GM19438 (cell line): ENCODE data around the gene KNSTRN.

Experiments
- ATAC-seq: cut with Tn5 transposase; IDR thresholded peaks from one replicate; pipeline ENCODE4 v1.9.1; 2021; ENCODE audit warnings: low read depth; ENCODE audit not compliant: unreplicated experiment

KNSTRN gene

DNA sequence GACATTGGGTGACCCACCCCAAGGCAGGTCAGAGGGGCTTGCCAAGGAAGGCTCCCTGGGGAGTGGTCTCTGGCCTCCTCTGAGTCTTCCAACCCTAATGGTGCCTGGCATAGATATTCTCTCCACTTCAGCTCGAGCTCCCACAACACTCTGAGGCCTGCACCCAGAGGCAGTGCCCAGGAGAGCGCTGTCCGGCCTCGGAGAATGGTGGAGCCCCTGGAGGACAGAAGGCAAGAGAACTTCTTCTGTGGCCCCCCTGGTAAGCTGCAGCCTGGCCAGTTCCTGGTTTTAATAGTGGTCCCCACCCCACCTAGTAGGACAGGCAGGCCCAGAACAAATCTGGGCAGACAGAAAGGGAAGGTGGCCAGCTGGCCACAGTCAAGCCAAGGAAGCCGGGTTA lies 17.5 kb upstream of the KNSTRN start:
- ATAC-seq, result no peak

DNA sequence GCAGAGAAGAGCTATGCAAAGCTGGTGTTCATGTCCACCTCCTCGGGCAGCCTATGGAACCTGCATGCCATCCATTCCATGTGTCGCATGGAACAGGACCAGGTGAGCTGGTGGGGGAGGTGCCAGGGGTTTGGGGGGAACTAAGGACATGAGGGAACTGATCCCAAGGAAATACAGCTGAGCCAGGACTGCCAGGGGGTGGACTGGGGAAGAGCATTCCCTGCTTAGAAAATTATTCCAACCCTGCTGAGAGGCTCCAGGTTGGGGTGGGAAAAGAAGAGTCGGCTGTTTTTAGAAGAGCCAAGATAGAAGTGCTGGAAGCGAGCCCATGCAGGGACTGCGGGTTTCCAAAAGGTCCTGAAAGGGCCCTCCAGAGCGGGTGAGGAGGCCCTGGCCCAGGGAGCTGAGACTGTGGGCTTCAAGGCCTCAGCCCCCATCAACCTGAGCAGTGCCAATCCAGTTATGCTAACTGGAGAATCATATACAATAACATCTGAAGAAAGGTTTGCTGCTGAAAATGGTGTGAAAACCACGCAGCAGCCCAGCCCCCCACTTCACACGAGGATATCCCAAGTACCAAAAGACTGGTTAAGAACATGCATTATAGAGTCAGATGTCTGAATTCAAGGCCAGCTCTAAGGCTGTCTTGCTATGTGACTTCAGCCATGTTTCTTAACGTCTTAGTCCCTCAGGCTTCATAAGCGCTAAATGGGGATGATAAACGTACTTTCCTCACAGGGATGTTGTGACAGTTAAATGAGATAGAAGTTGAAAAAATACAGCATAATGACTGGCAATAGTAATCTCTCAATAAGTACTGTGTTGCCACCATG lies 16.7 kb upstream of the KNSTRN start:
- no peak for ATAC-seq

DNA sequence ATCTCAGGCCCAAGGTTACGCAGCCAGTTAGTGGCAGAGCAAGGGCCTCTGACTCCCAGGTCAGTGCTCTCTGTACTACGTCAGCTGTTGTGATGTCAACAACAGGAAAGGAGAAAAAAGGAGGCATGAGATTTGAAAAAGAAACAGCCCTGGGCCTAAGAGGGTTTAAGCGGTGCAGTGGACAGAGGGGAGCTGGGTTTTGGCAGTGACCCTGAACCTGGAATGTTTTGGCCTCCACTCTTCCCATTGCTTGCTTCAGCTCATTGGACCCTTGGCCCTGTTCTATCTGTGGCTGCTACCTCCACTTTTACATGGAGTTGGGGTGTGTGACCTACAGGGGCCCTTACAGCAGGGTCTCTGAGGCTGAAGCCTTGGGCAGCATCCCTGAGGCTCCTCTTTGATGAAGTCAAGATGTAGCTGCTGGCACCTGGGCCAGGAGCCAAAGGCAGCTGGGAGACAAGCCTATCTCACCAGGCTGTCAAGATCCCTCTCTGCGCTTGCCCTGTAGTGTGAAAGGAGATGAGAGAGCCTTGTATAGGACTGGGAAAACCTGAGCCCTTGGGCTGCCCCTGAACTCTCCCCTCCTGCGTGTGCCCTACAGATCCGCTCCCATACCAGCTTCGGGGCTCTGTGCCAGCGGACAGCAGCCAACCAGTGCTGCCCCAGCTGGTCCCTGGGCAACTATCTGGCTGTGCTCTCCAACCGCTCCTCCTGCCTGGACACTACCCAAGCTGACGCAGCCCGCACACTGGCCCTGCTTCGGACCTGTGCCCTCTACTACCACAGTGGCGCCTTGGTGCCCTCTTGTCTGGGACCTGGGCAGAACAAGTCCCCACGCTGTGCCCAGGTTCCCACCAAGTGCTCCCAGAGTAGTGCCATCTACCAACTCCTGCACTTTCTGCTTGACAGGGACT lies 15.8 kb upstream of the KNSTRN start:
- no peak for ATAC-seq

DNA sequence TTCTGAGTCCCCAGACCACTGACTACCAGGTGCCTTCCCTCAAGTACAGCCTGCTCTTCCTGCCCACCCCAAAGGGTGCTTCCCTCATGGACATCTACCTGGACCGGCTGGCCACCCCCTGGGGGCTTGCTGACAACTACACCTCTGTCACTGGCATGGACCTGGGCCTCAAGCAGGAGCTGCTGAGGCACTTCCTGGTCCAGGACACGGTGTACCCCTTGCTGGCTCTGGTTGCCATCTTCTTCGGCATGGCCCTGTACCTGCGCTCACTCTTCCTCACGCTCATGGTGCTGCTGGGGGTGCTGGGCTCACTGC lies 15.2 kb upstream of the KNSTRN start:
- ATAC-seq, result no peak

DNA sequence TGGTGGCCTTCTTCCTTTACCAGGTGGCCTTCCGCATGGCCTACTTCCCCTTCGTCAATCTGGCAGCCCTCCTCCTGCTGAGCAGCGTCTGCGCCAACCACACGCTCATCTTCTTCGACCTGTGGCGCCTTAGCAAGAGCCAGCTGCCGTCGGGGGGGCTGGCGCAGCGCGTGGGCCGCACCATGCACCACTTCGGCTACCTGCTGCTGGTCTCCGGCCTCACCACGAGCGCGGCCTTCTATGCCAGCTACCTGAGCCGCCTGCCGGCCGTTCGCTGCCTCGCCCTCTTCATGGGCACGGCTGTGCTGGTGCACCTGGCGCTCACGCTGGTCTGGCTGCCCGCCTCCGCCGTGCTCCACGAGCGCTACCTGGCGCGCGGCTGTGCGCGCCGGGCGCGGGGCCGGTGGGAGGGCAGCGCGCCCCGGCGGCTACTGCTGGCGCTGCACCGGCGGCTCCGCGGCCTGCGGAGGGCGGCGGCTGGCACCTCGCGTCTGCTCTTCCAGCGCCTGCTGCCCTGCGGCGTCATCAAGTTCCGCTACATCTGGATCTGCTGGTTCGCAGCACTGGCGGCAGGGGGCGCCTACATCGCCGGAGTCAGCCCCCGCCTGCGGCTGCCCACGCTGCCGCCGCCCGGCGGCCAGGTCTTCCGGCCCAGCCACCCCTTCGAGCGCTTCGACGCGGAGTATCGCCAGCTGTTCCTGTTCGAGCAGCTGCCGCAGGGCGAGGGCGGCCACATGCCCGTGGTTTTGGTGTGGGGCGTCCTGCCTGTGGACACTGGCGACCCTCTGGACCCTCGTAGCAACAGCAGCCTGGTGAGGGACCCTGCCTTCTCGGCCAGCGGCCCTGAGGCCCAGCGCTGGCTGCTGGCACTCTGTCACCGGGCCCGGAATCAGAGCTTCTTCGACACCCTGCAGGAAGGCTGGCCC lies 14.6 kb upstream of the KNSTRN start:
- peak; percentile 82 for ATAC-seq

DNA sequence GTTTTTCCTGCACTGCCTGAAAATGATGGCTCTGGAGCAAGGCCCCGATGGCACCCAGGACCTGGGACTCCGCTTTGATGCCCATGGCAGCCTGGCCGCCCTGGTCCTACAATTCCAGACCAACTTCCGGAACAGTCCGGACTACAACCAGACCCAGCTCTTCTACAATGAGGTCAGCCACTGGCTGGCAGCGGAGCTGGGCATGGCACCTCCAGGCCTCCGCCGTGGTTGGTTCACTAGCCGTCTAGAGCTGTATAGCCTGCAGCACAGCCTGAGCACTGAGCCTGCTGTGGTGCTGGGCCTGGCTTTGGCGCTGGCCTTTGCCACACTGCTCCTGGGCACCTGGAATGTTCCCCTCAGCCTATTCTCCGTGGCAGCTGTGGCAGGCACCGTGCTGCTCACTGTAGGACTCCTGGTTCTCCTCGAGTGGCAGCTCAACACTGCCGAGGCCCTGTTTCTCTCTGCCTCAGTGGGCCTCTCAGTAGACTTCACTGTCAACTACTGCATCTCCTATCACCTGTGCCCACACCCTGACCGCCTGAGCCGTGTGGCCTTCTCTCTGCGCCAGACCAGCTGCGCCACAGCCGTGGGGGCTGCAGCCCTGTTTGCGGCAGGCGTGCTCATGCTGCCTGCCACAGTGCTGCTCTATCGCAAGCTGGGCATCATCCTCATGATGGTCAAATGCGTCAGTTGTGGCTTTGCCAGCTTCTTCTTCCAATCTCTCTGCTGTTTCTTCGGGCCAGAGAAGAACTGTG lies 13.6 kb upstream of the KNSTRN start:
- no peak for ATAC-seq

DNA sequence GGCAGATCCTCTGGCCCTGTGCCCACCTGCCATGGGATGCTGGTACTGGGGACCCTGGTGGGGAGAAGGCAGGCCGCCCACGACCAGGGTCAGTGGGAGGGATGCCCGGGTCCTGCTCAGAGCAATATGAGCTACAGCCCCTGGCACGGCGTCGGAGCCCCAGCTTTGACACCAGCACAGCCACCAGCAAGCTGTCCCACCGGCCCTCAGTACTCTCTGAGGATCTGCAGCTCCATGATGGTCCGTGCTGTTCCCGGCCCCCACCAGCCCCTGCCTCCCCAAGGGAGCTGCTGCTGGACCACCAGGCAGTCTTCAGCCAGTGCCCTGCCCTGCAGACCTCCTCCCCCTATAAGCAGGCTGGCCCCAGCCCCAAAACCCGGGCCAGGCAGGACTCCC lies 13.0 kb upstream of the KNSTRN start:
- no peak for ATAC-seq

DNA sequence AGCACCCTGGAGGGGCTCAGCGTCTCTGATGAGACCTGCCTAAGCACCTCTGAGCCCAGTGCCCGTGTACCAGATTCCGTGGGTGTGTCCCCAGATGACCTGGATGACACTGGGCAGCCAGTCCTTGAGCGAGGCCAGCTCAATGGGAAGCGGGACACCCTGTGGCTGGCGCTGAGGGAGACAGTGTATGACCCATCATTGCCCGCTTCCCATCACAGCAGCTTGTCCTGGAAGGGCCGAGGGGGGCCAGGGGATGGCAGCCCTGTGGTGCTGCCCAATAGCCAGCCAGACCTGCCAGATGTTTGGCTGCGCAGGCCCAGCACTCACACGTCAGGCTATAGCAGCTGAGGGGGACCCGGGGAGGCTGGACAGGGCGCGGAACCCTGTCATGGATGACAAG lies 12.6 kb upstream of the KNSTRN start:
- ATAC-seq, result no peak

DNA sequence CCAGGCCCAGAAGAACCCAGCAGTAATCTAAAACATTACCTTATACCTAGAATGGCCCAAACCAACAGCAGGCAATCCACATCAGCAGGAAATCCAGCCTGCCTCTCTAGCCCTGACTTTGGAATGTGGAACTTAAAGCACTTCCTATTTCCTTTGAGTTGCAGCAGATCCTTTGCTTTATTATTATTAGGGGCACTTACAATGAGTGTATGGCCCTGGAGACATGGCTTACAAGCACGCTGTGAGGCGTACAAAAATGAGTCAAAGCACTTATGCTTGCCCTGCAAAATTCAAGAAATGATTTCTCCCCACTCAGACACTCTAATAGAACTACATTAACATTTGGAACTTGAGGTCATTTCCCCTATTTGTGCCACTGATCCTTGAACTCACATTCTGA lies 9.5 kb upstream of the KNSTRN start:
- no peak for ATAC-seq

DNA sequence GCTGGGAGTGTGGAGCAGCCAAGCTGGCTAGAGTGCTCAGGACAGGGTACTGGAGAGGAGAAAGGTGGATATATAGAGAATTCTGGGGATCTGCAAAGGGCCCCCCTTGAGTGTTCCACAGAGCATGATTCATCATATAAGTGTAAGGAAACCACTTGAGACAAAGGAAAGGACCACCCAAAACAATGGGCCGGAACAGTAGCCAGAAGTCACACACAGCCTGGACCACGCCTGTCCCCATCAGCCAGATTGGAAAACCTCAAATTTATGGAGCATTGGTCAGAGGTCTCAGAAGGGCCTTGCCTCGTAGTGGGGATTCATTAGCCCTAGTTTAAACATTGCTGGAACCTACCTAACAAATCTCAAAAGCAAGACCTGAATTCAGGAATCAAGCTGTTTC lies 4.9 kb upstream of the KNSTRN start:
- no peak for ATAC-seq

DNA sequence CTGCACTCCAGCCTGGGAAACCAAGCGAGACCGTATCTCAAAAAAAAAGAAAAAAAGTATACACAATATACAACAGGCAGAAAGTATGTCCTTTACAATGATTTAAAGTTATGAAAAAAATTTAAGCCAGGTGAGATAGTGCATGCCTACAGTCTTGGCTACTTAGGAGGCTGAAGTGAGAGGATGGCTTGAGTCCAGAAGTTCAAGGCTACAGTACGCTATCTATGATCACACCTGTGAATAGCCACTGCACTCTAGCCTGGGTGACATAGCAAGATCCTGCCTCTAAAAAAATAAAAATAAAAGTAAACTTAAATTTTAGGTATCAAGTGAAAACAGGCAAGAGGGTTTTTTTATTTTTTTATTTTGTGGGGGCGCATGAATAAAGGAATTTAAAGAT lies 3.1 kb upstream of the KNSTRN start:
- no peak for ATAC-seq

DNA sequence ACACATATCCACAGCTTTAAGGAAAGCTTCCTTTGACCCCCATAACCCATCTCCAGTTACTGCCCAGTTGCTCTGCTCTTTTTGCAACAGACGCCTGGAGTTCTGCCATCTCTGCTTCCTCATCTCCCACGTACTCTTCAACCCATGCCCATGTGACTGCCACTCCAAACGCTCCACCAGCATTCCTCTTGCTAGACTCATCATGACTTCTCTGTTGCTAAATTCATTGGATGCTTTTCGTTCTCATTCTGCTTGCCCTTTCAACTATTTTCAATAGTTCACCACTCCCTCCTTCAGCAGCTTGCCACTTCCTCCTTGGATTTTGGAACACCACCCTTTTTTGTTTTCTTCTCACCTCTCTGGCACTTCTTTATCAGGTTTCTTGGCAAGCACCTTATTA lies 2.7 kb upstream of the KNSTRN start:
- ATAC-seq, result no peak

DNA sequence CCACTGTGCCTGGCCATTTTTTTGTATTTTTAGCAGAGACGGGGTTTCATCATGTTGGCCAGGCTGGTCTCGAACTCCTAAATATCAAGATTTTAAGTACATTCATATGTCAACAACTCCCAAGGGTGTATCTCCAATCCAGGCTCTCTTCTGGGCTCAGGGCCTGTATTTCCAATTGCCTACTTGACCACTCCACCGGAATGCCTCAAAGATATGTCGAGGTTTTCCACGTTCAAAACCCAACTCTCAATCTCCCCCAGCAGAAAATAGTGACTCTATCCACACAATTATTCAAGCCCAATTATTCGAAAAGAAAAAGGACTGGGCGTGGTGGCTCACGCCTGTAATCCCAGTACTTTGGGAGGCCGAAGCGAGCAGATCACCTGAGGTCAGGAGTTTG lies 1.9 kb upstream of the KNSTRN start:
- no peak for ATAC-seq

DNA sequence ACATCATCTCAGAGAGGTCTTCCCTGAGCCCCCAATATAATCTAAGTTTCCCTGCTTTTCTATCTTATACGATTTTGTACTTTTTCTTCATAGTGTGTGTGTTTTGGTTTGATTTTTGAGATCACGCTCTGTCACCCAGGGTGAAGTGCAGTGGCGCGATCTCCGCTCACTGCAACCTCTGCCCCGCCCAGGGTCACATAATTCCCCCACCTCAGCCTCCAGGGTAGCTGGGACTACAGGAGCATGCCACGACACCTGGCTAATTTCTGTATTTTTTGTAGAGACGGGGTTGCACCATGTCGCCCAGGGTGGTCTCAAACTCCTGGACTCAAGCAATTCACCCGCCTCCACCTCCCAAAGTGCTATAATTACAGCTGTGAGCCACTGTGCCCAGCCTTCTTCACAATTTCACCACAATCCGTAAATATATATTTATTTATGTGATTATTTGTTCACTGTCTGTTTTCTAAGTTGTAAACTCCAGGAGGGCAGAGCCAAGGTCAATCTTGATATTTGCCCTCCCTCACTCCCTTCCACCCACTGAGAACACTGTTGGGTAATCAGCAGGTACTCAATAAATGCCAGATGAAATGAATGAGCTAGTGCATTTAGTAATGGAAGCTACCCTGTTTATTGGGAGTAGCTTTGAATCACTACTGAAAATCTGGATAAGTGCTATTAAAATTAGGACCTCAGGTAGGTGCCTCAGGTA lies 547 bp upstream of the KNSTRN start:
- ATAC-seq, result no peak

DNA sequence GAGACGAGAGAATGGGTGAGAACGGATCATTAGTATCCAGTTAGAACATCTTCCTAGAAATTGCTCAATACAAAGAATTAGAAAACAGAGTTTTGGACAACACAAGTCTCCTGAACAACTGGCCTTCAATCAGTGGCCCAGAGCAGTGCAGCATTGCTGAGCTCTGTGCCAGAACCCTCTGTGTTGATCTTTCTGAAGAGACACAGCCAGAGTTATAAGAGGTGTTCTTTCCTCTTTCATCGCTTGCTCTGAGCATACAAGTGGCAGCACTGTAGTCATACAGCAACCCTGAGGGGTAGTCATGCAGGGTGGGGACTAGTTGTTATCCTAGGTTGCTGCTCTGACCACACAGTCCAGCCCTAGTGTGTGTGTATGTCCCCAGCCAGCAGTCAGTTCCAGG lies 4.0 kb downstream of the KNSTRN start:
- no peak for ATAC-seq

DNA sequence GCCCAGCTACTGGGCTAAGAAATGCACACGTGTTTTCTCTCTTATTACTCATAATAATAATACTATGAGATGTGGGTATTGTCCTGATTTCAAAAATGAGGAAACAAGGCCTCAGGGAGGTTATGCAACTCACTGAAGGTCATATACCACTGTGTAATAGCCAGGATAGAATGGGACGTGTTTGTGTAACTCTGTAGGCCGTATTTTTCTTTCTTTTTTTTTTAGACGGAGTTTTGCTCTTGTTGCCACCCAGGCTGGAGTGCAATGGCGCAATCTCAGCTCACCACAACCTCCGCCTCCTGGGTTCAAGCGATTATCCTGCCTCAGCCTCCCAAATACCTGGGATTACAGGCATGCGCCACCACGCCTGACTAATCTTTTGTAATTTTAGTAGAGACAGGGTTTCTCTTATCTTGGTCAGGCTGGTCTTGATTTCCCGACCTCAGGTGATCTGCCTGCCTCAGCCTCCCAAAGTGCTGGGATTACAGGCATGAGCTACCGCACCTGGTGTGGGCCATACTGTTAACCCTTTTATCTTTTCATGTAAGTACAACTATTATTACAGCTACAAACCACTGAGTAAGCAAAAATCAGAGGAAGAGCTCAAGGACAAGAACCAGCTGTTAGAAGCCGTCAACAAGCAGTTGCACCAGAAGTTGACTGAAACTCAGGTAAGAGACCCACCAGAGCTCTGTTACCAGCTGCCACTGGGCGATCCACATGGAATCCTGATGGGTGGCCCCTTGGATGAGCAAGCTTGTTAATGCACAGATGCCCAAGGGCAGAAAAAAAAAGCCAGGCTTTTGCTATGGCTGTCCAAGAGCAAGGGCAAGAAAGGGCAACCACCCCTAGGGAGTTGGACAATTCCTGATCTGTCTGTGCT lies 6.7 kb downstream of the KNSTRN start:
- no peak for ATAC-seq

DNA sequence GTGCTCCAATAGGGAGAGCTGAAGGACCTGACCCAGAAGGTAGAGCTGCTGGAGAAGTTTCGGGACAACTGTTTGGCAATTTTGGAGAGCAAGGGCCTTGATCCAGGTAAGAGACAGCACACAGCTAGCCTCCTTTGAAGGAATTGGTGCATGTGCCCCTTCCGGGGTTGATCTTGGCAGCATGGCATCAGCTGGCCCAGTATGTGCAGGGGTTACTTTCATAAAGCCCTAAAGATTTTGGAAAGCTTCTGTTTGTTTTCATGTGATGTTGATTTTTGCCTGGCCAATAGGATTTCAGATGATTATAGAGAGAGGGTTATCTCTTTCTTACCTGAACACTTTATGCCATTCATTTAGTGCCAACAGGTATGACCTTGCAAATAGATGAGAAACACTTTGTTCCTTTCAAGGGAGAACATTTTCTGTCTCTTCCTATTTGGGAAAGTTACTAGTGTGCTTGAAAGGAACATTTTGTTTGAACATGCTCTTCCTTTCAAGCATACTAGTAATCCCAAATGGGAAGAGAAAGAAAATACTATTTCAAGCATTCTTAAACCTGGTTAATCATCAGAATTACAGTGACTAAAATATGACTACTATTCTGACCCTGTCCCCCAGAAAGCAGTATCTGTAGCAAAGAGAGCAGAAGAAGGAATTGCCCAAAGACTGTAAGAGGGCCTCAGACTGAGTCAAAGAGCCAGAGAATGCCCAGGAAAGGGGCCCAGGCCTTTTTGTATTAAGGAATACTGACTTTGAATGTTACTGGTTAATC lies 7.5 kb downstream of the KNSTRN start:
- no peak for ATAC-seq
